PC-3 (cell line): ENCODE results near the gene TMEM209. TPM values are rescaled to one million over a fixed set of nuclear protein-coding genes. Genes with fewer than 3 reads are reported as not detected.

Experiments
- ATAC-seq: fragments of 200-7000 bp; cut with Tn5 transposase; 2 replicates; pipeline ENCODE4 v1.9.1; 2020; ENCODE audit warnings: mild to moderate bottlenecking, moderate library complexity
- BruUV-seq: library from RNA; stranded (reverse); fragments of 400-500 nt; replicated peaks from 2 replicates; lab custom pipeline; 2021; lab: Mats Ljungman, UMichigan
- CTCF ChIA-PET: fragments of 300-600 bp; sonication (Branson Sonifier 250); formaldehyde crosslinking; loops from one replicate; lab custom pipeline; 2022; ENCODE audit warnings: antibody characterized with exemption; lab: Charles Lee
- POLR2A ChIA-PET: fragments of 300-600 bp; sonication (Branson Sonifier 250); formaldehyde crosslinking; loops from one replicate; lab custom pipeline; 2022; ENCODE audit warnings: antibody characterized with exemption; ENCODE audit not compliant: unreplicated experiment; lab: Charles Lee
- DNase-seq: peaks from one replicate; pipeline ENCODE4 v3.0.0-alpha.2; 2015
- H2AFZ ChIP-seq: fragments of 300-600 bp; sonication (generic); 2 replicates; pipeline ENCODE4 v1.6.0; 2016; ENCODE audit warnings: antibody characterized with exemption, low read length
- H3F3A ChIP-seq: fragments of 300-600 bp; sonication (generic); one replicate; pipeline ENCODE4 v1.6.0; 2017; ENCODE audit warnings: antibody characterized with exemption, low read length, control low read depth, mild to moderate bottlenecking; ENCODE audit not compliant: unreplicated experiment
- H3K27ac ChIP-seq: fragments of 300-600 bp; sonication (generic); 2 replicates; pipeline ENCODE4 v1.5.1; 2016; ENCODE audit warnings: mild to moderate bottlenecking, low read length
- H3K27me3 ChIP-seq: fragments of 300-600 bp; sonication (generic); 2 replicates; pipeline ENCODE4 v1.6.1; 2016; ENCODE audit warnings: low read length, mixed read lengths
- H3K36me3 ChIP-seq: fragments of 300-600 bp; sonication (generic); 2 replicates; pipeline ENCODE4 v1.6.1; 2016; ENCODE audit warnings: low read depth, mixed run types, low read length, mixed read lengths
- H3K4me1 ChIP-seq: fragments of 300-600 bp; sonication (generic); 2 replicates; pipeline ENCODE4 v1.5.1; 2016; ENCODE audit warnings: low read length; ENCODE audit not compliant: insufficient read depth
- H3K4me2 ChIP-seq: fragments of 300-600 bp; sonication (generic); 2 replicates; pipeline ENCODE4 v1.6.0; 2016; ENCODE audit warnings: low read length
- H3K4me3 ChIP-seq: fragments of 300-600 bp; sonication (generic); 2 replicates; pipeline ENCODE4 v1.5.1; 2016; ENCODE audit warnings: mild to moderate bottlenecking, low read length, mixed read lengths
- H3K79me2 ChIP-seq: fragments of 300-600 bp; sonication (generic); 2 replicates; pipeline ENCODE4 v1.6.1; 2017; ENCODE audit warnings: low read length, mixed read lengths
- H3K9ac ChIP-seq: fragments of 300-600 bp; sonication (generic); 2 replicates; pipeline ENCODE4 v1.6.0; 2016; ENCODE audit warnings: mild to moderate bottlenecking, low read length
- H3K9me2 ChIP-seq: fragments of 300-600 bp; sonication (generic); replicated peaks from 2 replicates; pipeline ENCODE4 v1.6.1; 2016; ENCODE audit warnings: mixed run types, low read length, mixed read lengths
- H3K9me3 ChIP-seq: fragments of 300-600 bp; sonication (generic); 2 replicates; pipeline ENCODE4 v1.6.1; 2016; ENCODE audit warnings: low read length, mixed read lengths
- H4K20me1 ChIP-seq: fragments of 300-600 bp; sonication (generic); 2 replicates; pipeline ENCODE4 v1.6.1; 2016; ENCODE audit warnings: low read length, mixed read lengths
- EZH2 ChIP-seq: fragments of 300-600 bp; sonication (generic); IDR thresholded peaks from one replicate; pipeline ENCODE4 v1.6.1; 2017; ENCODE audit warnings: antibody characterized with exemption, mild to moderate bottlenecking, low read length; ENCODE audit not compliant: unreplicated experiment
- EZH2phosphoT487 ChIP-seq: fragments of 300-600 bp; sonication (generic); IDR thresholded peaks from 2 replicates; pipeline ENCODE4 v1.6.1; 2018; ENCODE audit warnings: mild to moderate bottlenecking, antibody characterized with exemption, low read length, borderline replicate concordance
- intact Hi-C: fragments of 100-400 bp; cut with micrococcal nuclease; formaldehyde crosslinking; loops from 2 replicates; pipeline ENCODE4 v1.9.0; 2023
- total RNA-seq: library from RNA; depleted of rRNA; stranded (reverse); fragments of >200 nt; gene quantifications from 2 replicates; pipeline ENCODE4 v1.2.3, GENCODE V29; 2014
- TF ChIP-seq, protein P1 (sequence below): fragments of 300-600 bp; sonication (generic); conservative IDR thresholded peaks from 2 replicates; pipeline ENCODE4 v1.5.1; 2017; ENCODE audit warnings: antibody characterized with exemption, low read depth, mild to moderate bottlenecking, low read length

TMEM209 gene
- total RNA-seq, 1 experiment from 2014 or later, result 23.2 TPM

DNA sequence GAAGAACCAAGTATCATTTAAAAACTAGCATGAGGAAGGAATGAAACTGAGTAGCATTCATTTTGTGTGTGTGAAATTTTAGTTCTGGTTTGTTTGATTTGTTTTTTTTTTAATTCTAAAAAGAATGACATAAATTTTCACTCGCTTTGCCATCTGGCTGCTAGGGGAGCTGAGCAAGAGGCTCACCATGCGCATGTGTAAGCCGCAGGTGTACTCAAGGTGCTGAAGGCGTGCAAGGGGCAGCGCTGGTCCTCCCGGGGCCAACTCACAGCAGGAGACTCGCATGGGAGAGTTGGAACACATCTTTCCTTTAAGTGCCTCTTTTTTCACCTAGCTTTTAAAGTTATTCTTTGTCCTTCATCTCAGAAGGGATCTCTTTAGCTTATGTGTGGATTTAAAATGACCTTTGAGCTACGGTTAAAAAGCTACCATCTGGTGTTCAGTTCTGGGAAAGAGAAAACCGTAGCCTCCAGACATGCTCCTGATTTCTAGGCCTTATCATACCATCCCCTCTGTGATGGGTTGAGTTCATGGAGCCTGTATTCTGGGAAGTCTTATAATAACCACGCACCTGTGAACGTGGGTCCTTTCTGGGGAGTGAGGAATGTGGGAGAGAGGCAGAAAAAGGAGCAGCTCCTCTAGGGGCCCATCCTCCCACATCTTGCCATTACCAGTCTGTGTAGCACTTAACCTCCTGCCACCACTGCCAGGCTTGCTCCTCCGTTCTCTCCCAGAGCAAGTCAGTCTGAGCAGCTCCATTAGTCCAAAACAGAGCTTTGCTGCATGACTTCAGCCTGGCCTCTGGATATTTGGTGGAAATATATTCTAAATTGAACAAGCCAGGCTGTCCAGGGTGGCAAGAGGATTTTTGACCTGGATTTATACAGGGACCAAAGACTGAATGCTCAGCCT is 73.0 kb downstream of the TMEM209 start:
- CTCF ChIA-PET, result no interaction called here

DNA sequence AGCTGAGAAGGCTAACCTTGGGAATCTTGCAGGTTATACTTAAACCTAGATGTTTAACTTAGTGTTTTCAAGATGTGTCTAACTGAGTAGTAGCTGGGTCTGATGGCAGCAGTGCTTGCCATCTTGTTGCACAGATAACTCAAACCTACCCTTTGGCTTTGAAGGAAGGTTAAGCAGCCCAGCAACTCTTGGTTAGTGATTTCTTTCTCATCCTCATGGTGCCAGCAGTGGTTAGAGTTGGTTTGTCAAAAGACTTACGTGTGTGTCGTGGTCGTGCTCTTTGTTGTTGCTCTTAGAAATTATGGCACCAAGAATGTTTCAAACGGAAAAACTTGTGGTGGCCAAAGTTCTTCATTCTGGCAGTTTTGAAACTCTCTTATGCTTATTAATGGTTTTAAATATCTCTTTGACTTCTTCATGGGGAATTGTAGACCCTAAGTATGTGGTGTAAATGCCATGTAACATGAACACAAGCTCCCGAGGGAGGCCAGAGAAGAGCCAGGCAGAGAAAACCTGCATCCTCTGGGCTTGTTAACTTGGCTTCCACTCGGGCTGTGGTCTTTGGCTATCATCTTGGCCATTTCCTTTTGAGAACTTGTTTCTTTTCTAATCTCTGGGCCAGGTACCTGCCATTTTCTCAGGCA is 73.9 kb downstream of the TMEM209 start:
- H3F3A ChIP-seq, result no peaks in the 10 kb centered on the region
- H3K27ac ChIP-seq, result no peak overlapping the region
- no peaks in the 10 kb centered on the region for H3K4me1 ChIP-seq
- no peaks in the 10 kb centered on the region for H3K9me2 ChIP-seq
- TF ChIP-seq, protein P1, sequence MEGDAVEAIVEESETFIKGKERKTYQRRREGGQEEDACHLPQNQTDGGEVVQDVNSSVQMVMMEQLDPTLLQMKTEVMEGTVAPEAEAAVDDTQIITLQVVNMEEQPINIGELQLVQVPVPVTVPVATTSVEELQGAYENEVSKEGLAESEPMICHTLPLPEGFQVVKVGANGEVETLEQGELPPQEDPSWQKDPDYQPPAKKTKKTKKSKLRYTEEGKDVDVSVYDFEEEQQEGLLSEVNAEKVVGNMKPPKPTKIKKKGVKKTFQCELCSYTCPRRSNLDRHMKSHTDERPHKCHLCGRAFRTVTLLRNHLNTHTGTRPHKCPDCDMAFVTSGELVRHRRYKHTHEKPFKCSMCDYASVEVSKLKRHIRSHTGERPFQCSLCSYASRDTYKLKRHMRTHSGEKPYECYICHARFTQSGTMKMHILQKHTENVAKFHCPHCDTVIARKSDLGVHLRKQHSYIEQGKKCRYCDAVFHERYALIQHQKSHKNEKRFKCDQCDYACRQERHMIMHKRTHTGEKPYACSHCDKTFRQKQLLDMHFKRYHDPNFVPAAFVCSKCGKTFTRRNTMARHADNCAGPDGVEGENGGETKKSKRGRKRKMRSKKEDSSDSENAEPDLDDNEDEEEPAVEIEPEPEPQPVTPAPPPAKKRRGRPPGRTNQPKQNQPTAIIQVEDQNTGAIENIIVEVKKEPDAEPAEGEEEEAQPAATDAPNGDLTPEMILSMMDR, result no peak
- TF ChIP-seq EZH2, result no peak
- TF ChIP-seq EZH2phosphoT487, result no peak
- BruUV-seq, result no TSS peak
- no peak for ATAC-seq
- no peak overlapping the region for H3K4me2 ChIP-seq
- H2AFZ ChIP-seq, result no peak overlapping the region
- no peak for DNase-seq
- peaks cover 4% of the 10 kb centered on the region; the same call in 1 of the 2 replicates for H3K36me3 ChIP-seq
- H3K9me3 ChIP-seq, result no peaks in the 10 kb centered on the region
- H3K9ac ChIP-seq, result no peak overlapping the region
- intact Hi-C loops, result no loop called here
- no peak overlapping the region for H3K4me3 ChIP-seq
- H3K27me3 ChIP-seq, result no peaks in the 10 kb centered on the region
- no peaks in the 10 kb centered on the region for H4K20me1 ChIP-seq
- POLR2A ChIA-PET, result no interaction called here
- H3K79me2 ChIP-seq, result no peaks in the 10 kb centered on the region
- CTCF ChIA-PET, result no interaction called here

More for the DNA sequence above, 73.0 kb downstream of the TMEM209 start:
- Histone ChIP-seq H3K79me2 (no peaks in the 10 kb centered on the region), H4K20me1 (no peaks in the 10 kb centered on the region), H3K36me3 (peaks cover 6% of the 10 kb centered on the region; the same call in 1 of the 2 replicates), H3K27ac (no peak overlapping the region), H3K4me3 (no peak overlapping the region), H2AFZ (no peak overlapping the region), H3K4me2 (no peak overlapping the region), H3K9ac (no peak overlapping the region), H3F3A (no peaks in the 10 kb centered on the region), H3K9me3 (no peaks in the 10 kb centered on the region), H3K4me1 (no peaks in the 10 kb centered on the region), H3K27me3 (no peaks in the 10 kb centered on the region), H3K9me2 (no peaks in the 10 kb centered on the region)
- DNase-seq (no peak), ATAC-seq (no peak)
- TF ChIP-seq, protein P1, result no peak
- TF ChIP-seq EZH2, result no peak
- no peak for TF ChIP-seq EZH2phosphoT487
- POLR2A ChIA-PET, result no interaction called here
- intact Hi-C loops, result no loop called here
- no TSS peak for BruUV-seq

DNA sequence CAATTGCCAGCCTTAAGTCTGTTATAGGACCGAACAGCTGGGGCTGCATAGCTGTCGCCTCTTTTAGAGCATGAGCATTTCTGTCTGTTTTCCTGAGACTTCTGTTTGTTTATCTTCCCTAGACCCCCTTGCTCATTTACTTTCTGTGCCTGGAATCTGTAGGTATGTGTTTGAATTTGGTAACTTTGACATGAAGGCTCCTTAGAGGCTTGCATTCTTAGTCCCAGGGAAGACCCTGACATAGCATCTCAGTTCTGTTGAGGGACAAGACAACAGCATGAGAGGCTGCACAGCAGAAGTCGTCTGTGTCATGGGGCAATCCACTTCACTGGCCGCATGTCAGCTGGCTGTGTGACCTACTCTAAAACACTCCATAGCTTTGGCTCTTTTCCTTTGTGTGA is 76.2 kb downstream of the TMEM209 start:
- no peaks in the 10 kb centered on the region for H4K20me1 ChIP-seq
- no peaks in the 10 kb centered on the region for H3K9me2 ChIP-seq
- H3K27me3 ChIP-seq, result no peaks in the 10 kb centered on the region
- intact Hi-C loops, result no loop called here
- H3K9ac ChIP-seq, result no peak overlapping the region
- no peak overlapping the region for H3K27ac ChIP-seq
- no peaks in the 10 kb centered on the region for H3K4me1 ChIP-seq
- no peaks in the 10 kb centered on the region for H3K9me3 ChIP-seq
- ChIA-PET CTCF (interaction anchor here (0.9 kb wide), 1 partner anchor 33 kb away, joined by 3 read pairs; no protein-coding TSS in a partner anchor), POLR2A (no interaction called here)
- H3F3A ChIP-seq, result no peaks in the 10 kb centered on the region
- H3K4me3 ChIP-seq, result no peak overlapping the region
- no peak overlapping the region for H3K4me2 ChIP-seq
- H3K36me3 ChIP-seq, result peaks cover 10% of the 10 kb centered on the region
- TF ChIP-seq, protein P1, result no peak
- TF ChIP-seq EZH2 (no peak), EZH2phosphoT487 (no peak)
- H3K79me2 ChIP-seq, result no peaks in the 10 kb centered on the region
- ATAC-seq (no peak), DNase-seq (no peak)
- no TSS peak for BruUV-seq
- no peak overlapping the region for H2AFZ ChIP-seq
